ENCODE measurements around the gene PAK2.

The PAK2 gene

GRCh38 chr3:196756732-196757131, 17.1 kb downstream of the PAK2 start:
- Mint-ChIP-seq H3K9me3 (peaks cover 10% of the 10 kb centered on the region), H3K36me3 (ENCODE audit: low read depth) (peaks cover 47% of the 10 kb centered on the region), H3K27ac (peak overlapping the region; percentile 67), H3K27me3 (no peaks in the 10 kb centered on the region), H3K4me3 (no peak overlapping the region), H3K4me1 (peaks cover 55% of the 10 kb centered on the region)
- ATAC-seq (no peak), DNase-seq (no peak)

- peaks cover 55% of the 10 kb centered on the region for H3K4me1 Mint-ChIP-seq
- peak overlapping the region; percentile 75 for H3K27ac Mint-ChIP-seq
- H3K4me3 Mint-ChIP-seq = no peak overlapping the region
- peak; percentile 18 for DNase-seq
- peaks cover 47% of the 10 kb centered on the region for H3K36me3 Mint-ChIP-seq (ENCODE audit: low read depth)
- ATAC-seq = peak; percentile 66
- H3K9me3 Mint-ChIP-seq = peaks cover 10% of the 10 kb centered on the region
- no peaks in the 10 kb centered on the region for H3K27me3 Mint-ChIP-seq
Measured at GRCh38 chr3:196757876-196758739, 18.5 kb downstream of the PAK2 start.

- Mint-ChIP-seq H3K27me3 (no peaks in the 10 kb centered on the region), H3K36me3 (ENCODE audit: low read depth) (peaks cover 25% of the 10 kb centered on the region), H3K27ac (no peak overlapping the region), H3K9me3 (no peaks in the 10 kb centered on the region), H3K4me1 (peaks cover 19% of the 10 kb centered on the region), H3K4me3 (no peak overlapping the region)
- DNase-seq = no peak
- no peak for ATAC-seq
Measured at GRCh38 chr3:196763179-196763578, 23.5 kb downstream of the PAK2 start.

GRCh38 chr3:196765454-196765853, 25.8 kb downstream of the PAK2 start:
- ATAC-seq (no peak), DNase-seq (no peak)
- H3K4me3 Mint-ChIP-seq = no peak overlapping the region
- H3K36me3 Mint-ChIP-seq (ENCODE audit: low read depth) = peaks cover 19% of the 10 kb centered on the region
- H3K27ac Mint-ChIP-seq = no peak overlapping the region
- H3K4me1 Mint-ChIP-seq = peaks cover 11% of the 10 kb centered on the region
- no peaks in the 10 kb centered on the region for H3K9me3 Mint-ChIP-seq
- no peaks in the 10 kb centered on the region for H3K27me3 Mint-ChIP-seq

GRCh38 chr3:196771067-196771466, 31.4 kb downstream of the PAK2 start:
- no peak for ATAC-seq
- Mint-ChIP-seq H3K27ac (no peak overlapping the region), H3K4me1 (peaks cover 49% of the 10 kb centered on the region), H3K36me3 (ENCODE audit: low read depth) (peaks cover 2% of the 10 kb centered on the region), H3K27me3 (no peaks in the 10 kb centered on the region), H3K9me3 (no peaks in the 10 kb centered on the region), H3K4me3 (no peak overlapping the region)
- DNase-seq = no peak

- DNase-seq = no peak
- no peak overlapping the region for H3K27ac Mint-ChIP-seq
- H3K9me3 Mint-ChIP-seq = no peaks in the 10 kb centered on the region
- H3K36me3 Mint-ChIP-seq (ENCODE audit: low read depth) = peaks cover 6% of the 10 kb centered on the region
- peaks cover 56% of the 10 kb centered on the region for H3K4me1 Mint-ChIP-seq
- H3K4me3 Mint-ChIP-seq = no peak overlapping the region
- no peaks in the 10 kb centered on the region for H3K27me3 Mint-ChIP-seq
- no peak for ATAC-seq
Measured at GRCh38 chr3:196772102-196772501, 32.4 kb downstream of the PAK2 start.

- H3K36me3 Mint-ChIP-seq (ENCODE audit: low read depth) = peaks cover 8% of the 10 kb centered on the region
- no peak for ATAC-seq
- H3K9me3 Mint-ChIP-seq = no peaks in the 10 kb centered on the region
- H3K27me3 Mint-ChIP-seq = no peaks in the 10 kb centered on the region
- no peak overlapping the region for H3K27ac Mint-ChIP-seq
- H3K4me3 Mint-ChIP-seq = no peak overlapping the region
- peaks cover 56% of the 10 kb centered on the region for H3K4me1 Mint-ChIP-seq
- DNase-seq = no peak
Measured at GRCh38 chr3:196772897-196773296, 33.2 kb downstream of the PAK2 start.

GRCh38 chr3:196774191-196774820, 34.6 kb downstream of the PAK2 start:
- Mint-ChIP-seq H3K27ac (peak overlapping the region; percentile 62), H3K27me3 (no peaks in the 10 kb centered on the region), H3K9me3 (no peaks in the 10 kb centered on the region), H3K4me3 (no peak overlapping the region), H3K36me3 (ENCODE audit: low read depth) (peaks cover 15% of the 10 kb centered on the region), H3K4me1 (peaks cover 58% of the 10 kb centered on the region)
- no peak for ATAC-seq
- no peak for DNase-seq

GRCh38 chr3:196774848-196775422, 35.3 kb downstream of the PAK2 start:
- no peak overlapping the region for H3K4me3 Mint-ChIP-seq
- peaks cover 22% of the 10 kb centered on the region for H3K36me3 Mint-ChIP-seq (ENCODE audit: low read depth)
- no peaks in the 10 kb centered on the region for H3K27me3 Mint-ChIP-seq
- no peak overlapping the region for H3K27ac Mint-ChIP-seq
- peaks cover 57% of the 10 kb centered on the region for H3K4me1 Mint-ChIP-seq
- ATAC-seq = no peak
- DNase-seq = no peak
- H3K9me3 Mint-ChIP-seq = peaks cover 3% of the 10 kb centered on the region

- Mint-ChIP-seq H3K4me3 (no peak overlapping the region), H3K4me1 (peaks cover 57% of the 10 kb centered on the region), H3K9me3 (peaks cover 6% of the 10 kb centered on the region), H3K27ac (no peak overlapping the region), H3K27me3 (no peaks in the 10 kb centered on the region), H3K36me3 (ENCODE audit: low read depth) (peaks cover 27% of the 10 kb centered on the region)
- ATAC-seq (no peak), DNase-seq (no peak)
Measured at GRCh38 chr3:196775938-196776337, 36.3 kb downstream of the PAK2 start.

GRCh38 chr3:196777836-196778235, 38.2 kb downstream of the PAK2 start:
- Mint-ChIP-seq H3K27me3 (no peaks in the 10 kb centered on the region), H3K4me3 (no peak overlapping the region), H3K9me3 (peaks cover 6% of the 10 kb centered on the region), H3K27ac (no peak overlapping the region), H3K36me3 (ENCODE audit: low read depth) (peaks cover 31% of the 10 kb centered on the region), H3K4me1 (peaks cover 41% of the 10 kb centered on the region)
- ATAC-seq (no peak), DNase-seq (no peak)

- DNase-seq = no peak
- no peak for ATAC-seq
- H3K9me3 Mint-ChIP-seq = peaks cover 6% of the 10 kb centered on the region
- no peaks in the 10 kb centered on the region for H3K27me3 Mint-ChIP-seq
- peaks cover 40% of the 10 kb centered on the region for H3K36me3 Mint-ChIP-seq (ENCODE audit: low read depth)
- no peak overlapping the region for H3K4me3 Mint-ChIP-seq
- peaks cover 35% of the 10 kb centered on the region for H3K4me1 Mint-ChIP-seq
- H3K27ac Mint-ChIP-seq = no peak overlapping the region
Measured at GRCh38 chr3:196778755-196779154, 39.1 kb downstream of the PAK2 start.

GRCh38 chr3:196782511-196782910, 42.9 kb downstream of the PAK2 start:
- DNase-seq = no peak
- H3K4me3 Mint-ChIP-seq = no peak overlapping the region
- peaks cover 6% of the 10 kb centered on the region for H3K9me3 Mint-ChIP-seq
- H3K27me3 Mint-ChIP-seq = no peaks in the 10 kb centered on the region
- H3K4me1 Mint-ChIP-seq = peaks cover 12% of the 10 kb centered on the region
- ATAC-seq = no peak
- peaks cover 52% of the 10 kb centered on the region for H3K36me3 Mint-ChIP-seq (ENCODE audit: low read depth)
- H3K27ac Mint-ChIP-seq = no peak overlapping the region

- H3K36me3 Mint-ChIP-seq (ENCODE audit: low read depth) = peaks cover 50% of the 10 kb centered on the region
- H3K27me3 Mint-ChIP-seq = no peaks in the 10 kb centered on the region
- peaks cover 15% of the 10 kb centered on the region for H3K4me1 Mint-ChIP-seq
- H3K4me3 Mint-ChIP-seq = no peak overlapping the region
- ATAC-seq = no peak
- H3K9me3 Mint-ChIP-seq = peaks cover 2% of the 10 kb centered on the region
- no peak for DNase-seq
- no peak overlapping the region for H3K27ac Mint-ChIP-seq
Measured at GRCh38 chr3:196788528-196788927, 48.9 kb downstream of the PAK2 start.

- H3K9me3 Mint-ChIP-seq = peaks cover 4% of the 10 kb centered on the region
- no peak for ATAC-seq
- peaks cover 15% of the 10 kb centered on the region for H3K4me1 Mint-ChIP-seq
- no peak overlapping the region for H3K27ac Mint-ChIP-seq
- H3K36me3 Mint-ChIP-seq (ENCODE audit: low read depth) = peaks cover 51% of the 10 kb centered on the region
- no peak overlapping the region for H3K4me3 Mint-ChIP-seq
- no peaks in the 10 kb centered on the region for H3K27me3 Mint-ChIP-seq
- no peak for DNase-seq
Measured at GRCh38 chr3:196789885-196790359, 50.3 kb downstream of the PAK2 start.
